NOMO-1 treated with dmso at 0.1 percent for 144 hours (cell line): ENCODE results near the gene NUDCD3.

ENCODE experiments used
- DNase-seq: peaks from one replicate; lab custom pipeline; 2025; ENCODE audit not compliant: unreplicated experiment; lab: John Stamatoyannopoulos, UW

Gene NUDCD3

GRCh38 chr7:44385434-44386138 is 104.9 kb downstream of the NUDCD3 start:
- DNase-seq = no peak

- DNase-seq = no peak
These were observed 105.6 kb downstream of the NUDCD3 start for GRCh38 chr7:44384586-44385433.

DNA sequence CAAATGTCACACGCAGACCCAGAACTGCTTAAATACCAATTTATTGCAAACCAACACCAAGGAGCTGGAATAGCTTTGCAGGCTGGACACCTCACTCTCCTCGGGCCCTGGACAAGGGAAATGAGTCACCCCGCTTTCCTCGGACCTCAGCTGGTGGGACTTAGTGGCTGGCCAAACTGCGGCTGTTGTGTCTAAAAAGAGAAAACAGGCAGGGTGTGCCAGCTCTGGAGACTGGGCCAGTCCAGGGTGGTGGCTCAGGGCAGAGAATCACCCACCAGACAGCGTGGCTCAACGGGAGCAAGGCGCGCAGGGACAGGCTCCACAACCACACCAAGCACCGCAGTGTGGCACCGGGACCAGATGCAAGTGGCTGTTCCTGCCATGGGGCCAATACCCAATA is 106.9 kb downstream of the NUDCD3 start:
- no peak for DNase-seq

DNA sequence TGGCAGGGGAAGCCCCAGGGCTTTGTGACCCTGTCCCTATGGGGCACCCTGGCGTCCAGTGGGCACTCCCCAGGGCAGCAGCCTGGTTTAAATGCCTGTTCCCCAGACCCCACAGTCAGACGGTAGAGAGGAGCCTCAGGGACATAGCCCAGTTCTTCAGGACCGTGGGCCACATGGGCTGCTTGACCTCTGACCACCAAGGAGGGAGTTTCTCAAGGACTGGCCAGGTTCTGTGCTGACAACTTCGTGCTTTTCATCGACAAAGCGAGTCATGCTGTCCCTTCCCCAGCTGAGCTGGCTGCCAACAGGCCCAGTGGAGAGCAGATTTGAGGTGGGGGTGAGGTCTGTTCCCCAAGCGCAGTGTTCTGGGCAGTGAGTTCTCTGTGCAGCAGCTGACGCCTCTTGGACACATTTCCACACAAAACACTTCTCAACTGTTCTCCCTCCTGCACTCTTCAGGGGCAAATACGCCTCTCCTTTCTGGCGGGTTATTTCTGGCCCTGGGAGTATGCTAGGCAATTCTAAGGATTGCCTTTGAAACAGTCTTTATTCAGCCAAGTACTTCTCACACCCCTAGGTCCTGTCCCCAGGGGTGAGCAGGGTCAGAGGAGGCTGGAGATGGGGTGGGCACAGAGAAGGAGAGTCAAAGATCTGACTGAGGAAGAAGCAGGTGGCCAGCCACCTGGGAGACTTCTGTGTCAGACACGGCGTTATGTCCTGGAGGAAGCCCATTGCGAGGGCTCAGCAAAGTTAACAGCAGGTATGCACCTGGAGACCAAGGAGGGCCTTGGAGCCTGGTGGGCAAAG is 107.8 kb downstream of the NUDCD3 start:
- DNase-seq = no peak

DNA sequence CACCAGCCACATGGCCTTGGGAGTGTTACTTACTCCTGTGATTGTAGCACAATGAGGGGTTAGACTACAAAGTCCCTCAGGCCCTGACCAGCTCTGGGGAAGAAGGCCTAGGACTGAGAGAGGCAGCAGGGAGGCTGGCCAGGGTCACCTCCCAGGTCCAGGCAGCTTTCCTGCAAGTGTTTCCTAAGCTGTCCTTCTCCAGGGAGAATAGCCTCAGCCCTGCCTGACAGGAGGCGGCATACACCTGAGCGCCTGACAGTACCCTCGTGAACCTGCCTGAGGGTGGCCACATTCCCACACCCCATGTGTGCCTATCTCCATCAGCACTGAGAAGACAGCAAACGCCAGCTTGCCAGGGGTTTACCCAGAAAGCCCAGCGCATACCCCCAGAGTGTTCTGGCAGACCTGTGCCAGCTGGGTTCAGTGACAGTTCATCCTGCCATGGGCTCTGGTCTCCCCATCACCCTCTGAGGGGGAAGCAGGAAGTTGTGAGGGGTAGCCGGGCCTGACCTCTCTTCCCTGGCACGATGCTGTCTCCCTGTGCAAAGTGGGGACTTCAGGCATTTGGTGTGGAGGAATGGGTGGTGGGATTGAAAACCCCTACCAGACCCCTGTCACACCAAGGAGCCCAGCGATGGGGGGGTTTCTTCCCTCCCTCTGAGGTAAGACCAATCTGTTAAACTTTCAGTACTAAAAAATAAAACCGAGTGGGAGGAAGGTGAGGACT is 108.8 kb downstream of the NUDCD3 start:
- no peak for DNase-seq

- DNase-seq = no peak
These were observed 109.5 kb downstream of the NUDCD3 start for GRCh38 chr7:44380831-44381493.

GRCh38 chr7:44380189-44380830 is 110.1 kb downstream of the NUDCD3 start:
- no peak for DNase-seq

DNA sequence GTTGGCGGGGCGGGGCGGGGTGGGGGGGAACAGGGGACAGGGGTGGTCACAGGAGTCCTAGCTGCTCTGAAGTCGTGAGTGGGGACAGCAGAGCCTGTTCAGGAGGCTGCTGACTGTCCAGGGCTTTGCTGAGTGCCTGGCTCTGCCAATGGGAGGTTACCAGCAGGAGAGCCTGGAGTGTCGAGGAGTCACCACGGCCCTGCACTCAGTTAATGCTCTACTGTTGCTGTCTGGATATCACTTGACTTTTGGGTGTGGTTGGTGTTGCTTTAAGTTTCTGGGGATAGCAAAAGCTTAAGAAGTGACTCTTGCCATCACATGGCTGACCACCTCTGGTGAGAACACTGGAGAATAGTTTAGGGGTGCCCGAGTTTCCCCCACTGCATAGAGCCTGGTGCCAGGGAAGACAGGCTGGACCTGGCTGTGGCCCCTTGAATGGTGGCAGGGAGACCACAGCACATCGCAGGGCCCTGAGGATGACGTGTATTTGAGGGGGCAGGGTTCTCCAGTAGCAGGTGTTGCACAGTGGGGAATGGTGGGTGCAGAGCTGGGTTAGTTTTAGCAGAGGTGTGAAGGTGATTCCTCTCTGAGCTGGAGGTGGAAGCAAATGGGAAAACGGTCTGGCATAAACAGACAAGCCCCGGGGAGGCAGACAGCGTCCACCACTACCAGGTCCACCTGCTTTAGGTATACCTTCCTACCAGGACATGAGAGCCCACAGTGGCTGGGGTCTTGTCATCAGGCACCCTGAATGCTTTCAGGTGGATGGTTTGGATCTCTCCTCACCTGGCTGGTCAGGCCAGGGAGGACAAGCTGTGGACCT is 110.9 kb downstream of the NUDCD3 start:
- no peak for DNase-seq

GRCh38 chr7:44378744-44379143 is 111.7 kb downstream of the NUDCD3 start:
- DNase-seq = no peak

DNA sequence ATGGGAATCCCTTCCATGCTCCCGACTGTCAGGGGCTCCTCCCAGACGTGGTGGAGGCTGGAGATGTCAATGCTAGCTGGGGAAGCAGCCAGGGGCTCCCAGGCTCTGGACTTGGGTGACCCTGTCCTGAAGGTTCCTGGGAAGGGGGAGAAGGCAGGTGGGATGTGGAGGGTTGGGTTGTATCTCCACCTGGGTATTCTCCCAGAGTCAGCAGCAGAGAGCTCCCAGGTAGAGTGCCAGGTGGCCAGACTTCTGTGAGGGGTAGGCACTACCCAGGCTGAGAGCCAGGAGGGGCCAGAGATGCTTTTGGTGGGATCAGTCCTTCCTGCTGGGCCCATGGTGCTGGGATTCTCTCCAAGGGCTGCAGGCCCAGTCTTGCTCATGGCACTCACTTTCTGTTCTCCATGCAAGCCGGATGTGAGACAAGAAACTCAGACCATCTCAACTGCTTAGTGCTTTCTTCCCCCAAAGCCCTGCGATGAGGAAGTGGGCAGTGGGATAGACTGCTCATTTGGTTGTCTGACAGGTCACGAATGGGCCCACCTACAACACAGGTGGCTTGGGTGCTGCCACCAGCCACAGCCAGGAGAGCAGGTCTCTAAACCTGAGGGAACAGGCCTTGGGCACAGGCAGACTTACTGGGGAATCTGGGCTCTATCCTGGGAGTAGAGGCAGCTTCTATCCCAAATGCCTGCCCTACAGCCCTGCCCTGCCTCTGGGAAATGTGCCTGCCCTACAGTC is 112.6 kb downstream of the NUDCD3 start:
- DNase-seq = peak; percentile 39

DNA sequence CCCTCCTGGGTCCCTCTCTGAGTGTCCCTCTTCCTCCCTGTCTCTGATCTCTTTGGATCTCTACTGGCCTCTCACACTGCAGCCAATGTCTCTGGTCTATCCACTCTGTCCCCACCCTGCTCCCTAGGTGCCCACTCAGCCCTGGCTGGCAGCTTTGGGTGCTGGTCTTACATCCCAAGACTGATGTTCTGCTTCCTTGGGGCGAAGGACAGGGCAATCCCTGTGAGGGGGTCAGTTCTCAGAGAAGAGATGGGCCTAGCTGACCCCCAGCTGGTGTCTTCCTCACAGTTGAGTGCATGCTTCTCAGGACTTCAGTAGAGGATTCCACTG is 113.4 kb downstream of the NUDCD3 start:
- DNase-seq = no peak

DNA sequence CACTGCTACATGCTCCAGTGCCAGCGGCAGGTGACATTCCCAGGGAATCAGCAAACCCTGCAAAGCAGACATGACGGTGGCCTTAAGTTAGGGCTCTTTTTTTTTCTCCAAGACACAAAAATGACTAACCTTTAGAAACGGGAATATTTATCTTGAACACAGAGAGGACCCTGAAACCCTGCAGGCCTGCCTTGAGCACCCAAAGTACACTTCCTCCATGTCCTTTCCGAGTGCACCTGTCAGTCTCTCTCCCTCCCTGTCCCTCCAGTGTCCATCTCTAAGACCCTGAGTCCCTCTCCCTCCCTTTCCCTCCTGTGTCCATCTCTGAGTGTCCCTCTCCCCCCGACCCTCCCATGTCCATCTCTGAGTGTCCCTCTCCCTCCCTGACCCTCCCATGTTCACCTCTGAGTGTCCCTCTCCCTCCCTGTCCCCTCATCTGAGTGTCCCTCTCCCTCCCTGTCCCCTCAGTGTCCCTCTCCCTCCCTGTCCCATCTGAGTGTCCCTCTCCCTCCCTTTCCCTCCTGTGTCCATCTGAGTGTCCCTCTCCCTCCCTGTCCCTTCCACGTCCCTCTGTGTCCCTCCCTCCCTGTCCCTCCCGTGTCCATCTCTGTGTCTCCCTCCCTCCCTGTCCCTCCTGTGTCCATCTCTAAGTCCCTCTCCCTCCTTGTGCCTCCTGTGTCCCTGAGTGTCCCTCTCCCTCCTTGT is 113.9 kb downstream of the NUDCD3 start:
- DNase-seq = no peak

- DNase-seq = no peak
These were observed 114.5 kb downstream of the NUDCD3 start for GRCh38 chr7:44375926-44376342.

GRCh38 chr7:44375236-44375699 is 115.2 kb downstream of the NUDCD3 start:
- DNase-seq = no peak

- DNase-seq = no peak
These were observed 116.3 kb downstream of the NUDCD3 start for GRCh38 chr7:44374007-44374763.

GRCh38 chr7:44373418-44373740 is 117.1 kb downstream of the NUDCD3 start:
- DNase-seq = no peak
